H9 (cell line): ENCODE results near the gene PPM1H. TPM values are rescaled to one million over a fixed set of nuclear protein-coding genes. Genes with fewer than 3 reads are reported as not detected.

Experiments used
- DNase-seq: peaks from one replicate; pipeline ENCODE4 v3.0.0-alpha.2; 2017
- H2AFZ ChIP-seq: one replicate; pipeline ENCODE4 v1.6.1; 2013; ENCODE audit warnings: mild to moderate bottlenecking, low read length, control low read depth, moderate library complexity
- H2AK5ac ChIP-seq: 2 replicates; pipeline ENCODE4 v1.6.1; 2013; ENCODE audit warnings: low read length, control low read depth, mixed read lengths; ENCODE audit not compliant: insufficient read length
- H2BK120ac ChIP-seq: one replicate; pipeline ENCODE4 v1.6.1; 2013; ENCODE audit warnings: low read depth, mild to moderate bottlenecking, low read length, control low read depth, inconsistent platforms; ENCODE audit not compliant: poor library complexity, severe bottlenecking
- H2BK12ac ChIP-seq: 2 replicates; pipeline ENCODE4 v1.6.1; 2013; ENCODE audit warnings: low read length, control low read depth, mixed read lengths, low read depth; ENCODE audit not compliant: insufficient read length
- H2BK15ac ChIP-seq: 2 replicates; pipeline ENCODE4 v1.6.1; 2013; ENCODE audit warnings: low read depth, low read length, control low read depth
- H2BK20ac ChIP-seq: one replicate; pipeline ENCODE4 v1.6.1; 2013; ENCODE audit warnings: low read depth, mild to moderate bottlenecking, low read length, control low read depth, inconsistent platforms; ENCODE audit not compliant: poor library complexity, severe bottlenecking
- H2BK5ac ChIP-seq: 2 replicates; pipeline ENCODE4 v1.6.1; 2013; ENCODE audit warnings: low read length, control low read depth, mixed read lengths; ENCODE audit not compliant: insufficient read length
- H3K14ac ChIP-seq: 2 replicates; pipeline ENCODE4 v1.6.1; 2013; ENCODE audit warnings: low read length, control low read depth; ENCODE audit not compliant: insufficient read depth
- H3K18ac ChIP-seq: 2 replicates; pipeline ENCODE4 v1.6.1; 2013; ENCODE audit warnings: low read depth, mild to moderate bottlenecking, mixed read lengths, low read length, control low read depth; ENCODE audit not compliant: insufficient read length
- H3K23ac ChIP-seq: 2 replicates; pipeline ENCODE4 v1.6.1; 2013; ENCODE audit warnings: low read length, control low read depth, mixed read lengths, low read depth; ENCODE audit not compliant: insufficient read length
- H3K23me2 ChIP-seq: 2 replicates; pipeline ENCODE4 v1.6.1; 2013; ENCODE audit warnings: low read depth, mild to moderate bottlenecking, mixed read lengths, low read length, control low read depth; ENCODE audit not compliant: insufficient read length, poor library complexity, severe bottlenecking
- H3K27ac ChIP-seq: 2 replicates; pipeline ENCODE4 v1.5.1; 2013; ENCODE audit warnings: low read length, control low read depth, mixed read lengths, low read depth; ENCODE audit not compliant: insufficient read length
- H3K27me3 ChIP-seq: 2 replicates; pipeline ENCODE4 v1.6.1; 2013; ENCODE audit warnings: low read length, control low read depth, inconsistent platforms; ENCODE audit not compliant: insufficient read depth
- H3K4ac ChIP-seq: 2 replicates; pipeline ENCODE4 v1.6.1; 2013; ENCODE audit warnings: low read depth, mild to moderate bottlenecking, control low read depth, inconsistent platforms, low read length, moderate library complexity
- H3K4me1 ChIP-seq: 2 replicates; pipeline ENCODE4 v1.6.1; 2013; ENCODE audit warnings: low read length, control low read depth, inconsistent platforms; ENCODE audit not compliant: insufficient read depth
- H3K4me2 ChIP-seq: 2 replicates; pipeline ENCODE4 v1.6.1; 2013; ENCODE audit warnings: low read length, control low read depth, mixed read lengths; ENCODE audit not compliant: insufficient read length, insufficient read depth
- H3K56ac ChIP-seq: 2 replicates; pipeline ENCODE4 v1.6.1; 2013; ENCODE audit warnings: low read depth, mild to moderate bottlenecking, mixed read lengths, low read length, control low read depth; ENCODE audit not compliant: insufficient read length
- H3K79me1 ChIP-seq: 2 replicates; pipeline ENCODE4 v1.6.1; 2013; ENCODE audit warnings: low read depth, mild to moderate bottlenecking, moderate library complexity, low read length, control low read depth, inconsistent platforms; ENCODE audit not compliant: insufficient read depth, poor library complexity, severe bottlenecking
- H3K79me2 ChIP-seq: 2 replicates; pipeline ENCODE4 v1.6.1; 2013; ENCODE audit warnings: low read length, control low read depth, inconsistent platforms; ENCODE audit not compliant: insufficient read depth
- H3K9ac ChIP-seq: 2 replicates; pipeline ENCODE4 v1.6.1; 2013; ENCODE audit warnings: low read length, control low read depth, mixed read lengths; ENCODE audit not compliant: insufficient read length; ENCODE audit errors: extremely low read depth
- H3K9me3 ChIP-seq: one replicate; pipeline ENCODE4 v1.6.1; 2013; ENCODE audit warnings: low read depth, low read length, inconsistent platforms; ENCODE audit not compliant: control insufficient read depth
- H3T11ph ChIP-seq: one replicate; pipeline ENCODE4 v1.6.1; 2013; ENCODE audit warnings: mild to moderate bottlenecking, low read length, control low read depth, inconsistent platforms
- H4K20me1 ChIP-seq: one replicate; pipeline ENCODE4 v1.6.1; 2013; ENCODE audit not compliant: control insufficient read depth, insufficient read length, insufficient read depth
- H4K5ac ChIP-seq: 2 replicates; pipeline ENCODE4 v1.6.1; 2013; ENCODE audit warnings: low read depth, mild to moderate bottlenecking, mixed read lengths, low read length, control low read depth; ENCODE audit not compliant: insufficient read length
- H4K8ac ChIP-seq: replicated peaks from 2 replicates; pipeline ENCODE4 v1.6.1; 2013; ENCODE audit warnings: low read length, control low read depth, mixed read lengths, low read depth; ENCODE audit not compliant: insufficient read length
- H4K91ac ChIP-seq: 2 replicates; pipeline ENCODE4 v1.6.1; 2013; ENCODE audit warnings: low read depth, mild to moderate bottlenecking, moderate library complexity, mixed read lengths, low read length, control low read depth; ENCODE audit not compliant: insufficient read length
- H3K27ac Mint-ChIP-seq, 3 experiments: 2 replicates in 2 of 3; 3 replicates in 1 of 3; pipeline ENCODE4 v1.8.0; 2020 to 2021; ENCODE audit warnings: mixed read lengths in 3 of 3, mild to moderate bottlenecking in 1 of 3, moderate library complexity in 1 of 3
- H3K27me3 Mint-ChIP-seq: 2 replicates; pipeline ENCODE4 v1.8.0; 2021; ENCODE audit warnings: low read depth, mild to moderate bottlenecking, moderate library complexity, mixed read lengths
- H3K36me3 Mint-ChIP-seq, 3 experiments: 2 replicates in 2 of 3; 3 replicates in 1 of 3; pipeline ENCODE4 v1.8.0; 2020 to 2021; ENCODE audit warnings: low read depth in 3 of 3, mixed read lengths in 3 of 3; ENCODE audit not compliant: insufficient read depth in 1 of 3
- H3K4me1 Mint-ChIP-seq, 2 experiments: 2 replicates each; pipeline ENCODE4 v1.8.0; 2020; ENCODE audit warnings: mixed read lengths in 2 of 2
- H3K4me3 Mint-ChIP-seq, 2 experiments: 2 replicates in 1 of 2; 3 replicates in 1 of 2; pipeline ENCODE4 v1.8.0; 2020 to 2021; ENCODE audit warnings: mild to moderate bottlenecking in 2 of 2, mixed read lengths in 2 of 2, moderate library complexity in 1 of 2
- H3K9me3 Mint-ChIP-seq, 2 experiments: 2 replicates in 1 of 2; 3 replicates in 1 of 2; pipeline ENCODE4 v1.8.0; 2020; ENCODE audit warnings: mild to moderate bottlenecking in 2 of 2, mixed read lengths in 2 of 2, moderate library complexity in 1 of 2
- CTCF ChIP-seq: fragments of 200-600 bp; sonication (generic); conservative IDR thresholded peaks from 3 replicates; pipeline ENCODE4 v1.8.0; 2021; ENCODE audit warnings: antibody characterized with exemption, mild to moderate bottlenecking
- WGBS: extraction: QIAGEN DNeasy Blood & Tissue Kit; methylation state at CpG from one replicate; pipeline ENCODE4 v1.1.7; 2013; ENCODE audit warnings: missing lambda C conversion rate, low lambda C conversion rate, mixed read lengths; ENCODE audit not compliant: insufficient read length; ENCODE audit errors: extremely low coverage; 5-methylcytosine and 5-hydroxymethylcytosine counted together
- total RNA-seq: library from RNA; stranded (reverse); gene quantifications from 2 replicates; pipeline ENCODE4 v1.2.1, GENCODE V29; 2021

Gene PPM1H
- total RNA-seq, 1 experiment from 2014 or later = 22.1 TPM

GRCh38 chr12:62778187-62778586 is 156.8 kb downstream of the PPM1H start:
- H2BK20ac ChIP-seq = no peak overlapping the region
- no peak overlapping the region for H3K14ac ChIP-seq
- no peak overlapping the region for H3K27ac ChIP-seq
- H3K4me1 ChIP-seq = no peaks in the 10 kb centered on the region
- H3K27me3 Mint-ChIP-seq = no peaks in the 10 kb centered on the region
- no peaks in the 10 kb centered on the region for H3K27me3 ChIP-seq
- no peak overlapping the region for H3K9ac ChIP-seq
- H3K79me2 ChIP-seq = no peaks in the 10 kb centered on the region
- no peak overlapping the region for H3K4me3 Mint-ChIP-seq
- no peak overlapping the region for H3T11ph ChIP-seq
- H2AK5ac ChIP-seq = no peak overlapping the region
- no peak overlapping the region for H3K23ac ChIP-seq
- H3K9me3 ChIP-seq = no peaks in the 10 kb centered on the region
- no peak overlapping the region for H3K4me2 ChIP-seq
- no peak overlapping the region for H4K91ac ChIP-seq
- H4K20me1 ChIP-seq = no peaks in the 10 kb centered on the region
- no peak overlapping the region for H2BK15ac ChIP-seq
- H3K27ac Mint-ChIP-seq = no peak overlapping the region
- no peak overlapping the region for H3K56ac ChIP-seq
- no peak overlapping the region for H4K5ac ChIP-seq
- H3K4ac ChIP-seq = no peak overlapping the region
- no peak overlapping the region for H2BK12ac ChIP-seq
- no CpG with 5 or more reads among the region's 3 CpGs for WGBS
- H3K9me3 Mint-ChIP-seq = no peaks in the 10 kb centered on the region
- no peak for DNase-seq
- TF ChIP-seq CTCF = no peak
- no peak overlapping the region for H2BK120ac ChIP-seq
- H3K18ac ChIP-seq = no peak overlapping the region
- no peak overlapping the region for H2BK5ac ChIP-seq
- no peaks in the 10 kb centered on the region for H3K23me2 ChIP-seq
- H4K8ac ChIP-seq = no peak overlapping the region
- no peaks in the 10 kb centered on the region; a peak in 1 of 7 replicates for H3K36me3 Mint-ChIP-seq
- H2AFZ ChIP-seq = no peak overlapping the region
- no peaks in the 10 kb centered on the region for H3K79me1 ChIP-seq
- H3K4me1 Mint-ChIP-seq = peaks cover 0 to 6% of the 10 kb centered on the region in 2 experiments; a peak in 2 of 4 replicates
